ENCODE results near the gene FLOT1.
A peak's percentile ranks its signal among the peaks of the same experiment; 100 is the strongest.
"Not testable (repeated sequence)": the region's sequence is repeated elsewhere in the genome, so short reads cannot be mapped to it uniquely, and the experiment has no call there.

The FLOT1 gene

DNA sequence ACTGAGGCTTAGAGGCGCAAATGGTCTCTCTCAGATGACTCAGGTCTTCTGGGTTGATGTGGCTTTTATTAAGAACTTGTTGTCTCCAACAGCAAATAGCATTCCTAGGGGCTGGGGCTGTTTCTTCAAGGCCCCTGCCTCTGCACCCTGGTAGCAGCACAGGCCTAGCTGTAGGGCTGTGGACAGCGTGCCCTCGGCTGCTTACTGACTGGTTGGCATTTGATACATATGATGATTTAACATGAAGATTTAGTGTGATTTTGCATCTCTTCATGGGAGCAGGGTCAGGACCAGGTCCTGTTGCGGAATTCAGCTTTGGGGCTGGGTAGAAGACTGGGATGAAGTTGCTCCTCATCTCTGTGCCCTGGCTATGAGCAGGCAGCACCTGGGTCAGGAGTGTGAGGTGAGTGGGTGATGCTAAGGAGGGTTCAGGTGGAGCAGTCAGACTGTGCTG is 26.2 kb upstream of the FLOT1 start:
- intact Hi-C loops (cut with DNase I): no loop called here
- peak in 1 of 10 donors; percentile 19 for DNase-seq

DNA sequence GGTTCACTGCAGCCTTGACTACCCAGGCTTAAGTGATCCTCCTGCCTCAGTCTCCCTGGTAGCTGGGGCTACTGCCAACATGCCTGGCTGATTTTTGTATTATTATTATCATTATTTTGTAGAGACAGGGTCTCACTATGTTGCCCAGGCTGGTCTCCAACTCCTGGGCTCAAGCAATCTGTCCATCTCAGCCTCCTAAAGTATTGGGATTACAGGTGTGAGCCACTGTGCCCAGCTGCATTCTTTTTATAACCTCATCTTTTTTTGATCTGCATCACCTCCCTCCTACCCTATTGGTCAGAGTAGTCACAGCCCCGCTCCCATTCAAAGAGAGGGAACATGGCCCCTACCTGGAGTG is 25.4 kb upstream of the FLOT1 start:
- DNase-seq: peak in 1 of 10 donors; percentile 8
- intact Hi-C loops (cut with DNase I): no loop called here

GRCh38 chr6:30767158-30767943 is 24.9 kb upstream of the FLOT1 start:
- peak in 1 of 10 donors; percentile 10 for DNase-seq
- intact Hi-C loops (cut with DNase I): no loop called here

GRCh38 chr6:30766461-30767157 is 24.1 kb upstream of the FLOT1 start:
- DNase-seq: no peak
- intact Hi-C loops (cut with DNase I): no loop called here

DNA sequence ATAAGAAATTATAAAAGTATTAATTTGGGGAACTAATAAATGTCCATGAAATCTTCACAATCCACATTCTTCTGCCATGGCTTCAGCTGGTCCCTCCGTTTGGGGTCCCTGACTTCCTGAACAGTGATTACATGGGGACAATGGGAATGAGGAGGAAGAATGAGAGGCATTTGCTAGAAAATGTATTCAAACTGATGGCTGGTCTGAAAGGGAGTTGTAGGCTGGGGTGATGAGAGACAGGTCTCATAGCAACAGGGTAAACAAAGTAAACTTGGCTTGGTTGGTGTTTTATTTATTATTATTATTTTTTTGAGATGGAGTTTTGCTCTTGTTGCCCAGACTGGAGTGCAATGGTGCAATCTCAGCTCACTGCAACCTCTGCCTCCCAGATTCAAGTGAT is 23.0 kb upstream of the FLOT1 start:
- DNase-seq; intact Hi-C loops (cut with DNase I): not testable (repeated sequence)

GRCh38 chr6:30764490-30765043 is 22.1 kb upstream of the FLOT1 start:
- intact Hi-C loops (cut with DNase I); DNase-seq: not testable (repeated sequence)

DNA sequence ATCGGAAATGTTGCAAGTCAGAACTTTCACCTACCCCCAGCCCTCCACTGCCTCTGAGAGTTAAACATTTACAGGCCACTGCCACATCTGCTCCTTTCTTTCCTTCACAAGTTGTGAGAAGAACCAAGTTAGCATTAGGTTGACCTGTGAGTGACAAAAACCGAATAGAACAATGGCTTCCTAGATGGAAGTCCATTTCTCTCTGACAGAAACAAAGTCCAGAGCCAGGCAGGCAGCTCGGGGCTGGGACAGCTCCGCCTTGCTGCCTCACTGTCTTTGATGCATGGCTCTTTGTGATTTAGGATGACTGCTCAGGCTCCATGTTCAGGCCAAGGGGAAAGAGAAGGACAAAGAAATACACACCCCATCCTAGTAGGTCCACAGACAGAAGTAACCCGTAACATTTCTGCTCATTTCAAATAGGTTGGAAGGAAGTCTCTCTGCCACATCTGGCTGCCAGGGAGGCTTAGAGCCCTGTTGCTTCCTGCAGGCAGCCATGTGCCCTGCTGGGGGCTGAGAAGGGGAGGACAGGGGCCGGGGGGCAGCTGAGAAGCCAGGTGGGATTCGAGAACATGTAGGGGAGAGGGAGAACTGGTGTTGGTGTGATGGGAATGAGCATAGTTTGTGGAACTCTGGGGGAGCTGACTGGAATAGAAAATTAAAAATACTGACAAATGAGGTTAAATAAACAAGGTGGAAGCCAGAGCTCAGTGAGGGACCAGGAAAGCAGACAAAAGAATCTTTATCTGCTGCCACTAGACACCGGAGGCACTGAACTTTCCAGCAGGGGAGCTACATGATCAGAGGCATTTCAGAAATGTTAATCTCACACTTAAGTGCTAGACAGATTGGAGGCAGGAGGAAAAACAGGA is 21.4 kb upstream of the FLOT1 start:
- intact Hi-C loops (cut with DNase I): no loop called here
- no peak for DNase-seq

- intact Hi-C loops (cut with DNase I): no loop called here
- no peak for DNase-seq
These were observed 20.7 kb upstream of the FLOT1 start for GRCh38 chr6:30763155-30763617.

DNA sequence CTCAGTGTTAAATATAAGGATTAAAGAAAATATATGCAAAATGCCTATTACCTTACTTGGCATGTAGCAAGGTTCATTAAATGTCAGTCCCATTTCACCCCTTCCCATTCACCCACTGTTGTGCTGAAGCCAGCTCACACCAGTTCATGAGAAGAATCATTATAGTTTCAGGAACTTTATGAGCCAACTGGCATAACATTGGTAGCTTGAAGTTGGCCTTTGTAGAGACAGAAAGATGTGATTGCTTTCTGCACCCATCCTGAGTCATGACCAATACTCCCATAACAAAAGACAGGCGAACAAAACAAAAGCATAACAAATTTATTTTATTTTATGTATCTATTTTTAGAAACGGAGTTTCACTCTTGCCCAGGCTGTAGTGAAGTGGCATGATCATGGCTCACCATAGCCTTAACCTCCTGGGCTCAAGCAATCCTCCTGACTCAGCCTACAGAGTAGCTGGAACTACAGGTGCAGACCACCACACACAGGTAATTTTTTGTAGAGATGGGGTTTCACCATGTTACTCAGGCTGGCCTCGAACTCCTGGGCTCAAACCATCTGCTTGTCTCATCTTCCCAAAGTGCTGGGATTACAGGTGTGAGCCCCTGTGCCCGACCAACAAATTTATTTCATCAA is 19.4 kb upstream of the FLOT1 start:
- DNase-seq: no peak
- intact Hi-C loops (cut with DNase I): no loop called here

- DNase-seq: no peak
- intact Hi-C loops (cut with DNase I): no loop called here
These were observed 18.1 kb upstream of the FLOT1 start for GRCh38 chr6:30760549-30760948.

DNA sequence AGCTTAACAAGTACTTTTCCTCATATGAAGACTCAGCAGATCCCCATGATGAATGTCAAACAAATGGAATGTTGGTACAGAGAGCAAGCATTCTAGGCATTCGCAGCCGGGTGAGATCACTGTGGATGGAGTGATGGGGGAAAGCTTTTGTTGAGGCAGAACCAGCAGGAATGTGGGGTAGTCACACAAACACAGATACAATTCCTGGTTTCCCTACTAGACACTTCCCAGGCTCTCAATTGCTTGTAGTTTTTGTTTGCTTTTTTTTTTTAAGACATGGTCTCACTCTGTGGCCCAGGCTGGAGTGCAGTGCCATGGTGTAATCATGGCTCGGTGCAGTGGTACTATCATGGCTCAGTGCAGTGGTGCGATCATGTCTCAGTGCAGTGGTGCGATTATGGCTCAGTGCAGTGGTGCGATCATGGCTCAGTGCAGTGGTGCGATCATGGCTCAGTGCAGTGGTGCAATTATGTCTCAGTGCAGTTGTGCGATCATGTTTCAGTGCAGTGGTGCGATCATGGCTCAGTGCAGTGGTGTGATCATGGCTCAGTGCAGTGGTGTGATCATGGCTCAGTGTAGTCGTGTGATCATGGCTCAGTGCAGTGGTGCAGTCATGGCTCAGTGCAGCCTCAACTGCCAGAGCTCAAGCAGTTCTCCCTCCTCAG is 17.2 kb upstream of the FLOT1 start:
- peak in 1 of 10 donors; percentile 11 for DNase-seq
- intact Hi-C loops (cut with DNase I): no loop called here

DNA sequence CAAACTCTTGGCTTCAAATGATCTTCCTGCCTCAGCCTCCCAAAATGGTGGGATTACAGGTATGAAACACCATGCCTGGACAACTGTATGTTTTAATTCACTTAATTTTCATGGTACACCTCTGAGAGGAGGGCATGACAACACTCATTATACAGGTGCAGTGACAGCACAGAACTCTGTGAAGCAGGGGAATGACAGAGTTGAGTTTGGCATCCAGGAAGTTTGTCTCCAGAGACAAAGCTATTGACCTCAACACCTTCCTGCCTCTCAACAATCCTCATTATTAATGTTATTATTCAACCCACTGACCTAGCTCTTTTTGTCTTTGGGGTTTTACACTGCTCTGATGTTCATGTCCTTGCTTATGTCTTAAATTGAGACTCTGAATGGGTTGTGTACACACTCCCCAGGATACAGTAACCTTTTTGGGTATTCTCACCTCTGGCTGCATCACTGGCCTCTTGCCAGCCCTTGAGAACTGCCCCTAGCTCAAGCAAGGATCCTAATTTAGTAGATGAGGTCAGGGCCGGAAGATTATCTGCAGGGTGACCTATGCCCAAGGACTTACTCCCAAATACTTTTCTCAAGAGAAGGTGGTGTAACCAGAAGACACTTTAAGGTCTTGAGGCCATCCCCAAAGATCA is 14.9 kb upstream of the FLOT1 start:
- DNase-seq: no peak
- intact Hi-C loops (cut with DNase I): no loop called here

- intact Hi-C loops (cut with DNase I): not testable (repeated sequence)
These were observed 14.0 kb upstream of the FLOT1 start for GRCh38 chr6:30756405-30757003.

GRCh38 chr6:30754631-30755030 is 12.1 kb upstream of the FLOT1 start:
- intact Hi-C loops (cut with DNase I): no loop called here
- DNase-seq: no peak

More at GRCh38 chr6:30756405-30757003, 14.0 kb upstream of the FLOT1 start:
- DNase-seq: not testable (repeated sequence)

GRCh38 chr6:30752157-30752927 is 9.9 kb upstream of the FLOT1 start:
- intact Hi-C loops (cut with DNase I): no loop called here
- DNase-seq: peak in 6 of 10 donors; percentile 14 to 91 (median 29)

DNA sequence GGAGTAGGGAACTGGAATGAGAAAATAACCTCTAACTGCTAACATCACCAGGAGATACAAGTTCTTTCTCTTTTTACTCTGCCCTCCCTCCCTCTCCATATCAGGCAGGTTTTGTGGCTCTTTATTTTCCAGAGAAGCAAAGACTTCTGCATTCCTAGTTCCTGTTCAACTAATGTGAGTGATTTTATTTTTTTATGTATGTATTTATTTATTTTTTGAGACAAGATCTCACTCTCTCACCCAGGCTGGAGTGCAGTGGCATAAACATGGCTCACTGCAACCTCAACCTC is 7.8 kb upstream of the FLOT1 start:
- DNase-seq: peak in 1 of 10 donors; percentile 2
- intact Hi-C loops (cut with DNase I): no loop called here

DNA sequence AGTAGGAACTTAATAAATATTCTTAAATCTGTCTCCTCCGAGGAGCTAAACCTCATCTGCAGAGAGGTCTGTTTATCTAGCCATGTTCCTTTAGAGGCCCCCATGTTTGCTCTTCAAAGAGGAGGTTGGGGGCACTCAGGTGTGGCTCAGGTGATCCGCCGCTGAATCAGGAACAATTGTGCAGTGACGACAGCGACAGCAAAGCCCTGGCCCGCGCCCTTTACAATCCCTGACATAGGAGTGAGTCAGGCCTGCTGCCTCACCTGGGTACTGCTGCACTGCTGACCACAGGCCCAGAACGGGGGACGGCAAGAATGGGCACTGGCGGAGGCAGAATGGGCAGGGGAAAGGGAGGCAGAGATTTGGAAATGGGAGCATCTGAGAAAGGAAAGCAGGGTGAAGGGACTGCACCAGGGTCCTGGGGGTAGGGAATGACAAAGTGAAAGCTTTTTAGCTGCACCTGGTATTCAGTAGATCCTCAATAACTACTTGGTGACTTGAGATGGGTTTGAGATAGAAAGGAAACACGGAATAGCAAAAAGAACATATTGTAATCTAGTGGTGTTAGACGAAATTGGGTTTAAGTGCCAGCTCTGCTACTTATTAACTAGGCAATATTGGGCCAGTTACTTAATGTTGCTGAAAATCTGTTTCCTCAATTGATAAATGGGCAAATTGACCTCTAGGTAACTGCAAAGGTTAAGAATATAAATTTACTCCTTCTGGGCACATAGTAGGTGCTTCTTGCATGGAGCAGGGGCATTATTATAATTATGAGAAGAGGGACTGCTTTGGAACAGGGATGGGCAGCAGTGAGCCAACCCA is 7.3 kb upstream of the FLOT1 start:
- intact Hi-C loops (cut with DNase I): loop anchor here (10.0 kb wide), 1 partner anchor 335 kb away; no protein-coding TSS in a partner anchor
- peak in 1 of 10 donors; percentile 57 for DNase-seq

Measured in posterior cingulate gyrus (tissue), 11 donors.